Fibroblast of the conjunctiva (primary cell): ENCODE data around the gene PPP2R5B.

Source experiments
- DNase-seq: peaks from one replicate; pipeline ENCODE4 v3.0.0-alpha.2; 2010; ENCODE audit warnings: low read depth

PPP2R5B gene

GRCh38 chr11:64888729-64889511 is 35.6 kb upstream of the PPP2R5B start:
- DNase-seq, result no peak

- DNase-seq, result no peak
Measured at GRCh38 chr11:64890522-64890939, 34.0 kb upstream of the PPP2R5B start.

- no peak for DNase-seq
Measured at GRCh38 chr11:64891215-64891848, 33.2 kb upstream of the PPP2R5B start.

- no peak for DNase-seq
Measured at GRCh38 chr11:64891880-64892279, 32.6 kb upstream of the PPP2R5B start.

GRCh38 chr11:64892411-64892831 is 32.1 kb upstream of the PPP2R5B start:
- DNase-seq, result no peak

GRCh38 chr11:64892838-64893193 is 31.7 kb upstream of the PPP2R5B start:
- no peak for DNase-seq

- no peak for DNase-seq
Measured at GRCh38 chr11:64893194-64894069, 31.1 kb upstream of the PPP2R5B start.

GRCh38 chr11:64894070-64894811 is 30.2 kb upstream of the PPP2R5B start:
- DNase-seq, result no peak

GRCh38 chr11:64894812-64895452 is 29.6 kb upstream of the PPP2R5B start:
- no peak for DNase-seq

GRCh38 chr11:64896448-64897022 is 28.0 kb upstream of the PPP2R5B start:
- no peak for DNase-seq

- no peak for DNase-seq
Measured at GRCh38 chr11:64897381-64898075, 27.0 kb upstream of the PPP2R5B start.

- no peak for DNase-seq
Measured at GRCh38 chr11:64898076-64898445, 26.4 kb upstream of the PPP2R5B start.

- no peak for DNase-seq
Measured at GRCh38 chr11:64898541-64898940, 25.9 kb upstream of the PPP2R5B start.

- DNase-seq, result no peak
Measured at GRCh38 chr11:64900263-64900678, 24.2 kb upstream of the PPP2R5B start.

GRCh38 chr11:64900774-64901173 is 23.7 kb upstream of the PPP2R5B start:
- no peak for DNase-seq

- no peak for DNase-seq
Measured at GRCh38 chr11:64902102-64902900, 22.2 kb upstream of the PPP2R5B start.

GRCh38 chr11:64903291-64903833 is 21.1 kb upstream of the PPP2R5B start:
- DNase-seq, result no peak

GRCh38 chr11:64905516-64906313 is 18.8 kb upstream of the PPP2R5B start:
- DNase-seq, result no peak

GRCh38 chr11:64906314-64906635 is 18.2 kb upstream of the PPP2R5B start:
- no peak for DNase-seq
